Measurements from ENCODE around the gene ZFX.
"Not testable (repeated sequence)": the region's sequence is repeated elsewhere in the genome, so short reads cannot be mapped to it uniquely, and the experiment has no call there.

The ZFX gene

GRCh38 chrX:24151513-24151912, 2.0 kb downstream of the ZFX start:
- no peak for DNase-seq (ENCODE audit: low read depth)

GRCh38 chrX:24153178-24153795, 3.8 kb downstream of the ZFX start:
- DNase-seq (ENCODE audit: low read depth) = no peak
- H3K4me3 ChIP-seq (ENCODE audit: low read depth, low read length) = no peak overlapping the region
- no peak for TF ChIP-seq CTCF (IDR thresholded peaks at IDR 0.05; ENCODE audit: control insufficient read depth, extremely low read depth, insufficient read depth)

More at GRCh38 chrX:24151513-24151912, 2.0 kb downstream of the ZFX start:
- peak overlapping the region; percentile 76 for H3K4me3 ChIP-seq (ENCODE audit: low read depth, low read length)
- TF ChIP-seq CTCF (IDR thresholded peaks at IDR 0.05; ENCODE audit: control insufficient read depth, extremely low read depth, insufficient read depth) = no peak

GRCh38 chrX:24153796-24154189, 4.3 kb downstream of the ZFX start:
- no peak for TF ChIP-seq CTCF (IDR thresholded peaks at IDR 0.05; ENCODE audit: control insufficient read depth, extremely low read depth, insufficient read depth)
- peak; percentile 48 for DNase-seq (ENCODE audit: low read depth)
- no peak overlapping the region for H3K4me3 ChIP-seq (ENCODE audit: low read depth, low read length)

- no peak for DNase-seq (ENCODE audit: low read depth)
- no peak for TF ChIP-seq CTCF (IDR thresholded peaks at IDR 0.05; ENCODE audit: control insufficient read depth, extremely low read depth, insufficient read depth)
- H3K4me3 ChIP-seq (ENCODE audit: low read depth, low read length) = no peak overlapping the region
Measured at GRCh38 chrX:24154490-24155034, 5.0 kb downstream of the ZFX start.

GRCh38 chrX:24155747-24156146, 6.2 kb downstream of the ZFX start:
- not testable (repeated sequence) for H3K4me3 ChIP-seq (ENCODE audit: low read depth, low read length); DNase-seq (ENCODE audit: low read depth)

- no peak for TF ChIP-seq CTCF (IDR thresholded peaks at IDR 0.05; ENCODE audit: control insufficient read depth, extremely low read depth, insufficient read depth)
- H3K4me3 ChIP-seq (ENCODE audit: low read depth, low read length) = no peak overlapping the region
- DNase-seq (ENCODE audit: low read depth) = no peak
Measured at GRCh38 chrX:24156177-24156576, 6.6 kb downstream of the ZFX start.

GRCh38 chrX:24158881-24159280, 9.4 kb downstream of the ZFX start:
- no peak for DNase-seq (ENCODE audit: low read depth)
- H3K4me3 ChIP-seq (ENCODE audit: low read depth, low read length) = no peak overlapping the region
- no peak for TF ChIP-seq CTCF (IDR thresholded peaks at IDR 0.05; ENCODE audit: control insufficient read depth, extremely low read depth, insufficient read depth)
